HL-60 (cell line): ENCODE measurements around the gene A4GALT.

Source experiments
- DNase-seq, 2 experiments: peaks; one replicate each; pipeline ENCODE4 v3.0.0-alpha.2; 2010 to 2020; ENCODE audit warnings: low read depth in 1 of 2, low spot score in 1 of 2
- H3K27ac ChIP-seq: fragments of 250-450 bp; sonication (Bioruptor Pico); replicated peaks from 2 replicates; pipeline ENCODE4 v1.5.1; 2020; ENCODE audit warnings: mild to moderate bottlenecking, moderate library complexity
- H3K27me3 ChIP-seq: fragments of 250-450 bp; sonication (Bioruptor Pico); 2 replicates; pipeline ENCODE4 v1.5.1; 2021; ENCODE audit warnings: mild to moderate bottlenecking, moderate library complexity; ENCODE audit not compliant: insufficient read depth, poor library complexity, severe bottlenecking
- H3K4me3 ChIP-seq: replicated peaks from 2 replicates; pipeline ENCODE4 v1.5.1; 2011; ENCODE audit warnings: mild to moderate bottlenecking, control low read depth, low read length; ENCODE audit not compliant: insufficient read depth
- GABPA ChIP-seq: IDR thresholded peaks from 2 replicates; pipeline ENCODE4 v1.6.1; 2012; ENCODE audit warnings: low read depth
- POLR2AphosphoS5 ChIP-seq: IDR thresholded peaks from 2 replicates; pipeline ENCODE4 v1.6.1; 2012; ENCODE audit warnings: low read depth
- SPI1 ChIP-seq: IDR thresholded peaks from 2 replicates; pipeline ENCODE4 v1.6.1; 2012; ENCODE audit warnings: low read depth, mild to moderate bottlenecking, borderline replicate concordance
- TF ChIP-seq, protein P1 (sequence below): IDR thresholded peaks from one replicate; pipeline ENCODE4 v1.5.1; 2011; ENCODE audit warnings: low read length, control low read depth, inconsistent platforms; ENCODE audit not compliant: insufficient read depth
- TF ChIP-seq, protein P2 (sequence below): IDR thresholded peaks from 2 replicates; pipeline ENCODE4 v1.6.1; 2012; ENCODE audit warnings: low read depth; ENCODE audit not compliant: insufficient replicate concordance

The A4GALT gene

GRCh38 chr22:42711895-42712837 is 8.5 kb downstream of the A4GALT start:
- H3K27ac ChIP-seq = no peak overlapping the region
- no peak overlapping the region for H3K4me3 ChIP-seq
- TF ChIP-seq, protein P1, sequence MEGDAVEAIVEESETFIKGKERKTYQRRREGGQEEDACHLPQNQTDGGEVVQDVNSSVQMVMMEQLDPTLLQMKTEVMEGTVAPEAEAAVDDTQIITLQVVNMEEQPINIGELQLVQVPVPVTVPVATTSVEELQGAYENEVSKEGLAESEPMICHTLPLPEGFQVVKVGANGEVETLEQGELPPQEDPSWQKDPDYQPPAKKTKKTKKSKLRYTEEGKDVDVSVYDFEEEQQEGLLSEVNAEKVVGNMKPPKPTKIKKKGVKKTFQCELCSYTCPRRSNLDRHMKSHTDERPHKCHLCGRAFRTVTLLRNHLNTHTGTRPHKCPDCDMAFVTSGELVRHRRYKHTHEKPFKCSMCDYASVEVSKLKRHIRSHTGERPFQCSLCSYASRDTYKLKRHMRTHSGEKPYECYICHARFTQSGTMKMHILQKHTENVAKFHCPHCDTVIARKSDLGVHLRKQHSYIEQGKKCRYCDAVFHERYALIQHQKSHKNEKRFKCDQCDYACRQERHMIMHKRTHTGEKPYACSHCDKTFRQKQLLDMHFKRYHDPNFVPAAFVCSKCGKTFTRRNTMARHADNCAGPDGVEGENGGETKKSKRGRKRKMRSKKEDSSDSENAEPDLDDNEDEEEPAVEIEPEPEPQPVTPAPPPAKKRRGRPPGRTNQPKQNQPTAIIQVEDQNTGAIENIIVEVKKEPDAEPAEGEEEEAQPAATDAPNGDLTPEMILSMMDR = no peak
- no peak for TF ChIP-seq SPI1
- no peak for TF ChIP-seq POLR2AphosphoS5
- TF ChIP-seq, protein P2, sequence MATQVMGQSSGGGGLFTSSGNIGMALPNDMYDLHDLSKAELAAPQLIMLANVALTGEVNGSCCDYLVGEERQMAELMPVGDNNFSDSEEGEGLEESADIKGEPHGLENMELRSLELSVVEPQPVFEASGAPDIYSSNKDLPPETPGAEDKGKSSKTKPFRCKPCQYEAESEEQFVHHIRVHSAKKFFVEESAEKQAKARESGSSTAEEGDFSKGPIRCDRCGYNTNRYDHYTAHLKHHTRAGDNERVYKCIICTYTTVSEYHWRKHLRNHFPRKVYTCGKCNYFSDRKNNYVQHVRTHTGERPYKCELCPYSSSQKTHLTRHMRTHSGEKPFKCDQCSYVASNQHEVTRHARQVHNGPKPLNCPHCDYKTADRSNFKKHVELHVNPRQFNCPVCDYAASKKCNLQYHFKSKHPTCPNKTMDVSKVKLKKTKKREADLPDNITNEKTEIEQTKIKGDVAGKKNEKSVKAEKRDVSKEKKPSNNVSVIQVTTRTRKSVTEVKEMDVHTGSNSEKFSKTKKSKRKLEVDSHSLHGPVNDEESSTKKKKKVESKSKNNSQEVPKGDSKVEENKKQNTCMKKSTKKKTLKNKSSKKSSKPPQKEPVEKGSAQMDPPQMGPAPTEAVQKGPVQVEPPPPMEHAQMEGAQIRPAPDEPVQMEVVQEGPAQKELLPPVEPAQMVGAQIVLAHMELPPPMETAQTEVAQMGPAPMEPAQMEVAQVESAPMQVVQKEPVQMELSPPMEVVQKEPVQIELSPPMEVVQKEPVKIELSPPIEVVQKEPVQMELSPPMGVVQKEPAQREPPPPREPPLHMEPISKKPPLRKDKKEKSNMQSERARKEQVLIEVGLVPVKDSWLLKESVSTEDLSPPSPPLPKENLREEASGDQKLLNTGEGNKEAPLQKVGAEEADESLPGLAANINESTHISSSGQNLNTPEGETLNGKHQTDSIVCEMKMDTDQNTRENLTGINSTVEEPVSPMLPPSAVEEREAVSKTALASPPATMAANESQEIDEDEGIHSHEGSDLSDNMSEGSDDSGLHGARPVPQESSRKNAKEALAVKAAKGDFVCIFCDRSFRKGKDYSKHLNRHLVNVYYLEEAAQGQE = no peak
- TF ChIP-seq GABPA = no peak
- H3K27me3 ChIP-seq = peaks cover 4% of the 10 kb centered on the region
- no peak for DNase-seq

DNA sequence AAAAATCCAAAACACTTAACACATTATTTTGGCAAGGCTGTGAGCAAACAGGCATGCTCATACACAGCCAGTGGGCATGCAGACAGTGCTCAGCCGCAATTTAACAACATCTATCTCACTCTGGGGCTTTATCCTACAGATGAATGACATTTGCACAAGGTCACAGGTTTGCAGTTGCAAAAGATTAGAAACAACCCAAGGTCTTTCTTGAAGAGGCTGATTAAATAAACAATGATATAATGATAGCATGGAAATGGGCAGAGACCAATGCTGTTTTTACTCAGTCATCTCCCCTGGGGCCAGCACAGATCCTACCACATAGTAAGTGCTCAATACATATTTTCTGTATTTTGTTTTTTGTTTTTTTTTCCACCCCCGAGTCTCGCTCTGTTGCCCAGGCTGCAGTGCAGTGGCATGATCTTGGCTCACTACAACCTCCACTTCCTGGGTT is 9.4 kb downstream of the A4GALT start:
- no peak for DNase-seq
- H3K27me3 ChIP-seq = peaks cover under 1% of the 10 kb centered on the region
- H3K4me3 ChIP-seq = no peak overlapping the region
- TF ChIP-seq, protein P2 = no peak
- TF ChIP-seq POLR2AphosphoS5 (no peak), GABPA (no peak), SPI1 (no peak)
- TF ChIP-seq, protein P1 = no peak
- no peak overlapping the region for H3K27ac ChIP-seq

- no peak for DNase-seq
- Histone ChIP-seq H3K27me3 (no peaks in the 10 kb centered on the region), H3K4me3 (no peak overlapping the region), H3K27ac (no peak overlapping the region)
- TF ChIP-seq SPI1 = no peak
- TF ChIP-seq, protein P1 = no peak
- TF ChIP-seq, protein P2 = no peak
- TF ChIP-seq GABPA = no peak
- no peak for TF ChIP-seq POLR2AphosphoS5
Measured at GRCh38 chr22:42708417-42708816, 12.3 kb downstream of the A4GALT start.
